ENCODE measurements around the gene ZC3H12A.

Gene ZC3H12A

DNA sequence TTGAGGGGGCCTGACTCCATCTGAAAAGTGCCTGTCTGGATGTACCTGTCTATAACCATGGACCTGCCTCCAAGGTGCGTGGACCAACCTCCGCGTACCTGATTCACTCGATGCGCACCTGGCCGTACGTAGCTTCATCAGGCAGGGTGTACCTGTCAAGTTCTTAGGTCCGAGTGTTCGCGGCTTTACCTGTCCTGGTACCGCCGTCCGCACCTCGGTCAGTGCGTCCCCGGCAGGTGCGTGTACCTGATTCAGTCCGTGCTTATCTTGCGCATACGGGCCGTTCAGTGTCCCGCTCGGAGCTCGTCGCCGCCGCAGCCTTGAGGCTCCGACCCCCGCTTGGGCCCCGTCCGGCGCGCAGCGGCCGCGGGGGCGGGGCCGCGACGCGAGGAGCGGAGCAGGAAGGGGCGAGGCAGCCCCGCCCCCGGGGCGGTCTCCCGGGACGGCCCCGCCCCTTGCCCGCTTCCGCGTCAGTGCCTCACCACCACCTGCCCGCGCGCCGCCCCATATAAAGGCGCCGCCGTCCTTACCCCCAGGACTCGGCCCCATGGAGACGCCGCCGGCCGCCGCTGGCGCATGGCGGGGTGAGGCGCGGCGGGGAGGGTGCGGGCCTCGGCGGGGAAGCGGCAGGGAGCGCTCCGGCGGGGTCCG is at the start of gene ZC3H12A:
Gene ZC3H12A, plus strand, starts transcription at position 535 of the 651 bp plus-strand sequence. CDS start 917 bp downstream, outside the sequence.
- peak; percentile 96 for DNase-seq

DNA sequence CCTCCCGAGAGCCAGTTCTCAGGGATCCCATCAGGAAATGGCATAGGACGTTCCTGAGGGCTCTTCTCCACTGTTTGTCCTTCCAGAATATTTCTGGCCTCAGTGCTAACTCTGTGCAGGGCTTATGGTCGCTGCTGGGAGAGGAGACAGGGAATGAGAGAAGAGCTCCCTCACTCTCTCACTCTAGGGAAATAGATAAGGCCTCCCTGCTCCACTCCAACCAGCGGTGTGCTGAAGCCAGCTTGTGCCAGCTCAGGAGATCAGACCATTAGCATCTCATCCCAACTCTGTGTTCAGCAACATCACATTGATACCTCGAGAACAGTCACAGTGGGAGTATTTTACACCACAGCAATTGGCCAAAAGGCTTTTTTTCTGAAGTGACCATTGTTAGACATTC is 49.2 kb upstream of the ZC3H12A start:
- no peak for DNase-seq

DNA sequence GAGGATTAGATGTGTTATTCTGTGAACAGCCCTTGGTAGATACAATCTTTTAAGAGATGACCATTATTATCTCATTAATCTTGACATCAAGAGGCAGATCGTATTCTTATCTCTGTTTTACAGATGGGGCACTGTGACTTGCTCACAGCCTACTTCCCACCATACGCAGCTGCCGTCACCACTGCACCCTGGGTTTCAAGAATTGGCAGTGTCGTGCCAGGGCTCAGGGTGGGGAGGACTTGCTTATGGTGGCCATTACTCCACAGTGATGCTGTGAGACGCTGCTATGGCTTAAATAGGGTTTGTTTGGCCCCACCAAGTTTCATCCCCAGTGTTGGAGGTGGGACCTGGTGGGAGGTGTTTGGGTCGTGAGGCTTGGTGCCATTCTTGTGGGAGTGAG is 45.4 kb upstream of the ZC3H12A start:
- DNase-seq, result peak; percentile 56

- no peak for DNase-seq
Measured at GRCh38 chr1:37430103-37430985, 44.0 kb upstream of the ZC3H12A start.

DNA sequence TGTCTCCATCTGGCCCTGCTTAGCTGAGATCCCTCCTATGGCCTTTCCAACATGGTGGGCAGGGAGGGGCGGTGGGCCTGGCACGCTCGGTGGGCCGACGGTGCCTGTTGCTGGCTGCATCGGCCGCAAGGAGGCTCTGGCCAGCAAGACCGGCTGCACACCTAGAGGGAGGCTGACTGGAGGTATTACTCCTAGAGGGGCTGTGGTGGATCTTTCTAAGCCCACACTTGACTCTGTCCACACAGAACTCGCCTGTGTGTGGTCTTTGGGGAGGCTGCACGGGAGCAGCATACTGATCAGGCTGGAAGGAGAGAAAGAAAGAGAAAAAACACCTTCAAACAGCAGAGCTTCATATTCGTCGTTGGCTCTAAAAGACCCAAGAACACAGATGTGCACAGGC is 41.7 kb upstream of the ZC3H12A start:
- DNase-seq, result no peak

DNA sequence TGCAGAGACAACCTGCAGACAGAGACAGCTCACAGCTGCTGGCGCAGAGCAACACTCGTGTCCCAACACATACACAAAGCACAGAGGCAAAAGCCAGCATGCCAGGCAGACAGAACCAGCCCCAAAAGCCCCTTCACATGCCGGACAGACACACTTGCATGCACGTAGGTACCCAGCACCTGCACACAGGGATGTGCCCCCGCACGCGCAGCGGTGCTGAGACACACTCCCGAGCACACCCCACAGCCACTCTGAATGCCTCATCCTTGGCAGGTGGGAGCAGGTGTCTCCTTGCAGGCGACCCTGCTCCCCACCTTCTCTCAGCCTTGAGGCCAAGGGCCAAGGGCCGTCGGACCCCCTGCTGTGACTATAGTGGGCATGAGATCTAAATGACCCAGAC is 41.2 kb upstream of the ZC3H12A start:
- DNase-seq, result no peak

DNA sequence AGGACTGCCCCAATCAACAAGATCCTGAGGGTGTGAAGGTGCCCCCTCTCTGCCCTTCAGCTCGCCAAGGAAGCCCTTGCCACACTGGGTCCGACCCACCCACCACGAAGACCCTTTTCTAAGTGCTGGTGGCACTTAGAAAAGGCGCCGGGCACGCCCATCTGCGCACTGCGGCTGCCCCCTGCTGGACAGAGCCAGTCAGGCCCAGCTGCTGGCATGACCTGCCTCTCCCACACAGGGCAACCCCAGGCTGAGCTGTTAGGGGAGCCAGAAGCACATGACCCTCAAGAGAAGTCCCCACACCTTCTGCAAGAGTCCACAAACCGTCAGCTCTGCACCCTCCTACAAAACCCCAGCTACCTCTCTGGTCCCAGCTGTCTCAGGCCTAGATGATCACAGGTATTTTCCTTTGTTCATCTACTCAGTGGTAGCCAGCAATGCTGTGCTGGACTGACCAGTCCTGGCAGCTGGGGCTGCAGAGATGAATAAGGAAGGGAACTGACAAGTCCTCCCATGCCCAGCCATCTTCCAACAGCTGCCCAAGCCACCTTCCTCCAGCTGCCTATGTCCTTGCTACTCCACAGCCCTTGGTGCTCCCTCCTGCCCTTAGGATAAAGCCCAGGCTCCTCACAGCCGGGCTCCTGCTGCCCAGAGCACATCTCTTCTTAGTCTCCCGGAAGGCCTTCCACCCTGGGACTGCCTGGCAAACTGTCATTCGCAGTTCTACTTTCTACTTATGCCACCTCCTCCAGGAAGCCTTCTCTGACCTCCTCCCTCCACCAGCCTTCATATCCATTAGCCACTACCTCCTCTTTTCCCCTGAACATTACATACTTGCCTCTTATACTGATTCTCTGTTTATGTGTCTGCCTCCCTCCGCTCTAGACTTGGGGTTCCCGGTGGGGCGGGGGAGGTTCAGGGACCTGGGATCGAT is 39.8 kb upstream of the ZC3H12A start:
- peak; percentile 76 for DNase-seq

- DNase-seq, result peak; percentile 23
Measured at GRCh38 chr1:37437087-37437486, 37.3 kb upstream of the ZC3H12A start.

DNA sequence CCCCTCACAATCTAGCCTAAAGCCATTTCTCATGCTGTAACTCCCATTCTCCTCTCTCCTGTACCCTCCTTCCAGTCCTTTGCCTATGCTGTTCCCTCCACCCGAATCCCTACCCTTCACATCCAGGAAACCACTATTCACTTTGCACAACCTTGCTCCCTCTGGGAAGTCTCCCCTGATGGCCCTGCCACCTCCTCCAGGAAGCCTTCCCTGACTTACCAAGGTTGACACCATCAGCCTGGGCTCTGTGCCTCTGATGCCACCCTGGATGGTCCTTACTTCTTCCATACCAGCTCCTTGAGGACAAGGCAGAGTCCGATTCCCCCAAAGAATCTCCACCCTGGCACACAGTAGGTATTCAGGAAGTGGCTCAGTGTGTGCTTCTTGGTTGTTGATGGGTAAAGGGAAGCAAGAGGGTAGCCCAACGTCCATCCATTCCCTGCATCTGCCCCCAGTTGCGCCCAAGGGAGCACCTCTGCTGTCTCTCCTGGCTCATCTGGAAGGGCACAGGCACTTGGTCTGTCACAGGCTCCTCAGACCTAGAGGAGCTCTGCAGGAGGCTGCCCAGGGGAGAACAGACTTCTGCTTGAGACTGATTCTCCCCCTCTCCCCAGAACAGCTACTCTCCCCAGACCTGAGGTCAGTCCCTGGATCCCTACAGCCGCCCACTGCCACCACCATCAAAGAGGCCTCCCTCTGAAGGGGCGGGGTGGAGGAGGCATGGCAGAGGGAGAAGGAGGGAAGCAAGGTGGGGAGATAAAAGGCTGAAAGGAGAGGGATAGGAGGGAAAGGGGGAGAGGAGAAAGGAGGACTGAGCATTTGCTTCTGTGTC is 36.1 kb upstream of the ZC3H12A start:
- DNase-seq, result no peak

DNA sequence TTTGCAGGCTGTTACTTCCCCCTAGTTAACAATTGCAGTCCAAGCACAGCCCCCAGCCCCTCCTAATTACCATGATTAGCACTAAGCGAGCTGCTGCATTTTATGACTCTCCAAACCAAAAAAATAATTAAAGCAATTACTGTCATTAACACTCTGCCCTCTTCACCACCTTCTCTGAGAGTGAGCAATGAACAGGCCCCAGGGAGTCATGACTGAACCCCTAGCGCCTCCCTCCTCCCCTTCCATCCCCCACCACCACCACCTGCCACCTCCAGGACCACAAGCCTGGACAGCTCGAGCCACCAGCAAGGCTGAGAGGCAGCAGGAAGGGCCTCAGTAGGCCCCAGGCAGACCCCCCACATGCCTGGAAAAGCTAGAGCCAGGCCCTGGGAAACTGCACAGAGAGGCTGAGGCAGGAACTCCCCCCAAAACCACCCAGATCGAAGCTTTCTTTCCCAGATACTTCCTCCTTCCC is 35.5 kb upstream of the ZC3H12A start:
- no peak for DNase-seq

DNA sequence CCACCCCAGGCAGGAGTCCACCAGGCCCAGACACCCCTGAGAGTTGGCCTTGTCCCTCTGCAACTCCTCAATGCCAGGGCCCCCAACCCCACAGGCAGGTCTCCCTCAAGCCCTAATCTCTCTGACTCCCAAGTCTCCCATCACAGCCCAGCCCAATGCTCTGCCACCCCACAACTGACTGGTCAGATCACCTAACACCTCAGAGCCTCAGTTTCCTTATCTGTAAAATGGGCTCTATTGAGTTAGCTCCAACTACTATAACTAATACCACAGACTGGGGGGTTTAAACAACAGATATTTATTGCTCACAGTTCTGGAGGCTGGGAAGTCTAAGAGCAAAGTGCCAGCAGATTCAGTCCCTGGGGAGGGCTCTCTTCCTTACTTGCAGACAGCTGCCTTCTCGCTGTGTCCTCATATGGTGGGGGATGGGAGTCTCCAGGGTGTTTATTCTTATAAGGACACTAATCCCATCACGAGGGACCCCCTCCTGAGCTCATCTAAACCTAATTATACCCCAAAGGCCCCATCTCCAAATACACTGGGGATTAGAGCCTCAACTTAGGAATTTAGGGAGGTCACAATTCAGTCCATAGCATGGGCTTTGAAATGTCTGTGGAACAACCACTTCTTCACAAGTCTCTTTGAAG is 34.9 kb upstream of the ZC3H12A start:
- no peak for DNase-seq

- DNase-seq, result no peak
Measured at GRCh38 chr1:37441490-37441889, 32.9 kb upstream of the ZC3H12A start.

DNA sequence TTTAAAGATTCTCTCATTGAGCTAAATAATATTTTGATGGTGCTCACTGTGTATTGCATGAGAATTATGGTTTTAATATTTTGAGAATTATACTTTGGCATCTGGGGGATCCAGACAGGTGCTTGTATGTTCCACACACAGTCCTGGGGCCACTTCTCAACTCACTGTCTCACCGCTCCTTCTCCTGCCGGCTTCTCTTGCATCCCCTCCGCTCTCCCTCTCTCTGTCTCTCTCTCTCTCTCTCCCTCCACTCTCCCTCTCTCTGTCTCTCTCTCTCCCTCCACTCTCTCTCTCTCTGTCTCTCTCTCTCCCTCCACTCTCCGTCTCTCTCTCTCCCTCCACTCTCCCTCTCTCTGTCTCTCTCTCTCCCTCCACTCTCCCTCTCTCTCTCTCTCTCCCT is 32.2 kb upstream of the ZC3H12A start:
- DNase-seq, result no peak

DNA sequence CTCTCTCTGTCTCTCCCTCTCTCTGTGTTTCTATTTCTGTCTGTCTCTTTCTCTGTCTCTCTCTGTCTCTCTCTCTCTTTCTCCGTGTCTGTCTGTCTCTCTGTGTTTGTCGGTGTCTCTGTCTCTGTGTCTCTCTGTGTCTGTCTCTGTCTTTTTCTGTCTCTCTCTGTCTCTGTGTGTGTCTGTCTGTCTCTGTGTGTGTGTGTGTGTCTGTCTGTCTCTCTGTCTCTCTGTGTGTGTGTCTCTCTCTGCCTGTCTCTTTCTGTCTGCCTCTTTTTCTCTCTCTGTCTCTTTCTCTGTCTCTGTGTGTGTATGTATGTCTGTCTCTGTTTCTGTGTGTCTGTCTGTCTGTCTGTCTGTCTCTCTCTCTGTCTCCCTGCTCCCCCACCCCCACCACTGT is 31.7 kb upstream of the ZC3H12A start:
- DNase-seq, result no peak

DNA sequence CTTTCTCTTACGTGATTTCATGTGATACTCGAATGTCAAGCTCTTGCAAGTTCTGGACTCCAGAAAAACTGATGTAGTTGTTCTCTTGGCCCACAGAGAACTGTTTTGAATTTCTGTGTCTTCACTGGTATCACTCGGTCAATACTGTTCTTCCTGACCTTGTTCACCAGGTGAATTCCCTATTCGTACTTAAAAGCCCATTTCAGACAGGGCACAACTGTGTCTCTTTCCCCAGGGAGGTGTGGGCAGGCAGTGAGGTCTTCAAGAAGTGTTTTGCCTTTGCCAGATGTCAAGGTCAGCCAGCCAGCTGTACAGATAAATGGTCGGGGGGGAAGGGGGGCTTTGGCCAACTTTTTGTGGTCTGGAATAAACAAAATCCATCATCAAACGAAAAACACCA is 27.5 kb upstream of the ZC3H12A start:
- no peak for DNase-seq

- DNase-seq, result no peak
Measured at GRCh38 chr1:37448185-37448584, 26.2 kb upstream of the ZC3H12A start.

DNA sequence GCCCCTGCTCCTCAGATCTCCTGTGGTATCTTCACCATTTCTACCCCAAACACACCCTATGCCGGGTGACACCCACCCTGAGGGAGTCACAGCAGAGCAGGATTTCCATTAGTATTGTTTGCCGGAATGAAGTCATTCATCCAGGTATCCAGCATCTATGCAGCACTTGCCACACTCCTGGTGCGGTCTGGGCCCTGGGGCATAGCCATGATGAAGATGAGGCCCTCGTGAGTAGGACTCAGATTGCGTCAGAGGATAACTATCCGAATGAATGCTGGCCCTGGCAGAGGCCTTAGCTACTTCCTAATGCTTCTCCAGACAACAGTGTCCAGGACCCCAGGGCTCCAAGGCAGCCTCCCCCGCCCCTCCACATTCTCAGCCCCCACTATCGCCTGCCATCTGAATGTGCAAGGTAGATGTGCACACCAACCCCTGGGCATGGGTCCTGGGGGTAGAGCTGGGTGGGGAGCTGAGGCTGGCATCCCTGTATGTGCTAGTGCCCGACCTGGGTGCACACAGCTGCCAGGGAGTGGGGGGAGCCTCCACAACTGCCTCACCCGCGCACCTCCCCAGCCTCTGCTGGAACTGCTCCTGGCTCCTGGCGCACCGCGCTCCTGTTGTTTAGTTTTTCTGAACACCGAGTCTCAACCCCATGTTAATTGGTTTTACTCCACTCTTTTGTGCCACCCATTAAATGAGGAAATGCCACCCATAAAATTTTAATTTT is 25.5 kb upstream of the ZC3H12A start:
- no peak for DNase-seq

DNA sequence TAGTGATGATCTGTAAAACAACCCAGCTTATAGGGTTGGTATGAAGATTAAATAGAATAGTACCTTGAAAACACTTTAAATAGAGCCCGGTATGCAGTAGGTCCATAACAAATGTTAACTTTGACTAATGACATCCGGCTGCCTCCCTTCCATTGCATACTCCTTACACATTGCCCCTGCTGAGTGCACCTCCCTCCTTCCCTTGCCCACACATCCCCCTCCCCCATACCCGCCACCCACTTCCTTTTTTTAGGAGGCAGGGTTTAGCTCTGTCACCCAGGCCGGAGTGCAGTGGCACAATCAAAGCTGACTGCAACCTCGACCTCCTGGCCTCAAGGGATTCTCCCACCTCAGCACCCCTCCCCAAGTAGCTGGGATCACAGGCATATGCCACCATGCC is 24.4 kb upstream of the ZC3H12A start:
- peak; percentile 87 for DNase-seq

DNA sequence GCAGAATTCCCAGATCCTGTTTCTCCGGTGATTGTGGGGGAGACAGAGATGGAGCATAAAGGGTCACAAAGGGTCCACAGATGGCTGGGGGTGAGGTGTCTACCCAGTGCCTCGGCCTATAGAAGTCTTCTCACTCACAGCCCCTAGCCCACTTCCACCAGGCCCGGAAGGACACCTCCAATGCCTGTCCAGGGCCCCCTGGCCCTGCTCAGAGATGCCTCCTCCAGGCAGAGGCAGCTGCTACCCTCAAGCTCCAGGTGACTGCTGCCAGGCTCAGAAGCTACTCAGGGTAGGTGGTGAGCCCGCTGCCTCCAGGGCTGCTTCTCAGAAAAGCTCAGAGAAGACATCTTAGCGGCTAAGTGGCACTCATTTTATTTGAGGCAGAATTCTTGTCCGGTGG is 22.0 kb upstream of the ZC3H12A start:
- DNase-seq, result no peak

DNA sequence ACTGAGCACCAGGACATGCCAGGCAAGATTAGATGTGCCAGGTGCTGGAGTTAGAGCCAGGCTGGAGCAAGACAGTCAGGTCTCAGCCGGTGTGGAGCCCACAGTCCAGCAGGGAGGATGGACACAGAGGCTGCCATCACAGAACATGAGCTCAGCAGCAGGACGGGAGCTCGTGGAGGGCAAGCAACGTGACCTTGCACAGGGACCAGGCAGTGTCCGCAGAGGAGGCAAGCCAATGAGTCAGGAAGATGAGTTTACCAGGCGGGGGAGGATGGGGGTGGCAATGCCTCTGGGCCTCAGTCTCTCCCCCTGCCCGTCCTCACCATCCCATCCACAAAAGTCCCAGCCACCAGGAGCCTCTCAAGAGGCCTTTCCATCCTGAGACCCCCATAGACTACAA is 20.7 kb upstream of the ZC3H12A start:
- DNase-seq, result no peak

DNA sequence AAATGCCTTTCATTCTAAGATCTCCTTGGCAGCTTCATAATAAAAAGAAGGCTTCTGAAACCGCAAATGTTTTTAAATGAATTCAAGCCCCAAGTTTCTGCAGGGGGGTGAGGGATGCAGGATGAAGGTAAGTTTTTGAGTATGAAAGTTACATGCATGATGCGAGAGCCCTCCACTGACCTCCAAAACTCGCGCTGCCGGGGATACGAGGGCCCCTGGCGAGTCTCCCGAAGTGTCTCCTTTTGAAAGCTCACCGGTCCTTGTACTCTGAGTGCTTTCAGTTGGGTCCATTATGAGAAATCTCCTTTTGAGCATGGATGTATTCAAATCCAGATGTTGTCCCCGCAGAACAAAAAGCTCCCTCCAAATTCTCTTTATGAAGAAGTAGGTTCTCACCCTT is 18.9 kb upstream of the ZC3H12A start:
- no peak for DNase-seq

All from hematopoietic multipotent progenitor cell treated with erythropoietin and hydrocortisone succinate and interleukin-3 and kit ligand, for 4 days (in vitro differentiated cells).